ENCODE results near the gene TREML2. TPM values are rescaled to one million over a fixed set of nuclear protein-coding genes. Genes with fewer than 3 reads are reported as not detected.

TREML2 gene
- total RNA-seq, 1 experiment from 2014 or later, result not detected

- Histone ChIP-seq H3K4me1 (replicated peaks; ENCODE audit: insufficient read depth) (no peaks in the 10 kb centered on the region), H2AFZ (no peak within 1 kb of the TSS), H3K9me2 (ENCODE audit: insufficient read depth) (no peaks in the 10 kb centered on the region), H3K27ac (no peak within 1 kb of the TSS), H3K9me3 (ENCODE audit: insufficient read depth, low read depth) (no peaks in the 10 kb centered on the region), H4K20me1 (ENCODE audit: insufficient read depth) (no peaks in the 10 kb centered on the region; the same call in 1 of the 2 replicates), H3K27me3 (ENCODE audit: insufficient read depth, low read depth) (peaks cover 83% of the 10 kb centered on the region), H3F3A (ENCODE audit: insufficient read depth, low read depth) (no peaks in the 10 kb centered on the region), H3K79me2 (ENCODE audit: low read depth) (no peaks in the 10 kb centered on the region), H3K4me2 (no peak within 1 kb of the TSS), H3K4me3 (no peak within 1 kb of the TSS), H3K36me3 (ENCODE audit: low read depth) (no peaks in the 10 kb centered on the region)
- CTCF ChIA-PET, result no interaction called here
- POLR2A ChIA-PET (ENCODE audit: unreplicated experiment), result no interaction called here
- no peak for DNase-seq
- intact Hi-C loops (cut with micrococcal nuclease; ENCODE audit: unreplicated experiment), result no loop called here
- no peak for TF ChIP-seq EZH2 (IDR thresholded peaks at IDR 0.05; ENCODE audit: low read depth)
- TF ChIP-seq CTCF (conservative IDR thresholded peaks at IDR 0.05), result no peak
- no TSS peak for BruUV-seq (replicated peaks)
These were observed 38.1 kb downstream of the TREML2 start, which contains the start of gene TREM2 for GRCh38 chr6:41162687-41163418. Gene TREM2, minus strand, starts transcription at chr6:41163116. Its CDS starts 34 bp downstream, at chr6:41163082.

- Histone ChIP-seq H3K79me2 (ENCODE audit: low read depth) (no peaks in the 10 kb centered on the region), H3F3A (ENCODE audit: insufficient read depth, low read depth) (no peaks in the 10 kb centered on the region), H3K36me3 (ENCODE audit: low read depth) (no peaks in the 10 kb centered on the region), H3K4me1 (replicated peaks; ENCODE audit: insufficient read depth) (no peaks in the 10 kb centered on the region), H3K27me3 (ENCODE audit: insufficient read depth, low read depth) (peaks cover 83% of the 10 kb centered on the region), H3K9me2 (ENCODE audit: insufficient read depth) (no peaks in the 10 kb centered on the region), H2AFZ (no peak overlapping the region), H4K20me1 (ENCODE audit: insufficient read depth) (no peaks in the 10 kb centered on the region; the same call in 1 of the 2 replicates), H3K27ac (no peak overlapping the region), H3K9me3 (ENCODE audit: insufficient read depth, low read depth) (no peaks in the 10 kb centered on the region), H3K4me2 (no peak overlapping the region), H3K4me3 (no peak overlapping the region)
- no peak for TF ChIP-seq EZH2 (IDR thresholded peaks at IDR 0.05; ENCODE audit: low read depth)
- TF ChIP-seq CTCF (conservative IDR thresholded peaks at IDR 0.05), result no peak
- intact Hi-C loops (cut with micrococcal nuclease; ENCODE audit: unreplicated experiment), result no loop called here
- BruUV-seq (replicated peaks), result no TSS peak
- CTCF ChIA-PET, result no interaction called here
- no peak for DNase-seq
- POLR2A ChIA-PET (ENCODE audit: unreplicated experiment), result no interaction called here
These were observed 38.9 kb downstream of the TREML2 start for GRCh38 chr6:41161851-41162552.

GRCh38 chr6:41161380-41161779 lies 39.6 kb downstream of the TREML2 start:
- H3K9me2 ChIP-seq (ENCODE audit: insufficient read depth), result no peaks in the 10 kb centered on the region
- CTCF ChIA-PET, result no interaction called here

More at GRCh38 chr6:41161380-41161779, 39.6 kb downstream of the TREML2 start:
- Histone ChIP-seq H3K27me3 (ENCODE audit: insufficient read depth, low read depth) (peaks cover 81% of the 10 kb centered on the region), H3K4me1 (replicated peaks; ENCODE audit: insufficient read depth) (no peaks in the 10 kb centered on the region), H3K9me3 (ENCODE audit: insufficient read depth, low read depth) (no peaks in the 10 kb centered on the region), H3K79me2 (ENCODE audit: low read depth) (no peaks in the 10 kb centered on the region), H2AFZ (no peak overlapping the region), H3K27ac (no peak overlapping the region), H4K20me1 (ENCODE audit: insufficient read depth) (no peaks in the 10 kb centered on the region; the same call in 1 of the 2 replicates), H3F3A (ENCODE audit: insufficient read depth, low read depth) (no peaks in the 10 kb centered on the region), H3K36me3 (ENCODE audit: low read depth) (no peaks in the 10 kb centered on the region), H3K4me3 (no peak overlapping the region), H3K4me2 (no peak overlapping the region)
- no peak for TF ChIP-seq CTCF (conservative IDR thresholded peaks at IDR 0.05)
- TF ChIP-seq EZH2 (IDR thresholded peaks at IDR 0.05; ENCODE audit: low read depth), result no peak
- intact Hi-C loops (cut with micrococcal nuclease; ENCODE audit: unreplicated experiment), result no loop called here
- POLR2A ChIA-PET (ENCODE audit: unreplicated experiment), result no interaction called here
- DNase-seq, result no peak
- no TSS peak for BruUV-seq (replicated peaks)
